Measurements from ENCODE around the gene TSR3. TPM values are rescaled to one million over a fixed set of nuclear protein-coding genes. Genes with fewer than 3 reads are reported as not detected.

Gene TSR3
- total RNA-seq, 4 donors from 2014 or later: 78.2 to 112 (median 106) TPM

DNA sequence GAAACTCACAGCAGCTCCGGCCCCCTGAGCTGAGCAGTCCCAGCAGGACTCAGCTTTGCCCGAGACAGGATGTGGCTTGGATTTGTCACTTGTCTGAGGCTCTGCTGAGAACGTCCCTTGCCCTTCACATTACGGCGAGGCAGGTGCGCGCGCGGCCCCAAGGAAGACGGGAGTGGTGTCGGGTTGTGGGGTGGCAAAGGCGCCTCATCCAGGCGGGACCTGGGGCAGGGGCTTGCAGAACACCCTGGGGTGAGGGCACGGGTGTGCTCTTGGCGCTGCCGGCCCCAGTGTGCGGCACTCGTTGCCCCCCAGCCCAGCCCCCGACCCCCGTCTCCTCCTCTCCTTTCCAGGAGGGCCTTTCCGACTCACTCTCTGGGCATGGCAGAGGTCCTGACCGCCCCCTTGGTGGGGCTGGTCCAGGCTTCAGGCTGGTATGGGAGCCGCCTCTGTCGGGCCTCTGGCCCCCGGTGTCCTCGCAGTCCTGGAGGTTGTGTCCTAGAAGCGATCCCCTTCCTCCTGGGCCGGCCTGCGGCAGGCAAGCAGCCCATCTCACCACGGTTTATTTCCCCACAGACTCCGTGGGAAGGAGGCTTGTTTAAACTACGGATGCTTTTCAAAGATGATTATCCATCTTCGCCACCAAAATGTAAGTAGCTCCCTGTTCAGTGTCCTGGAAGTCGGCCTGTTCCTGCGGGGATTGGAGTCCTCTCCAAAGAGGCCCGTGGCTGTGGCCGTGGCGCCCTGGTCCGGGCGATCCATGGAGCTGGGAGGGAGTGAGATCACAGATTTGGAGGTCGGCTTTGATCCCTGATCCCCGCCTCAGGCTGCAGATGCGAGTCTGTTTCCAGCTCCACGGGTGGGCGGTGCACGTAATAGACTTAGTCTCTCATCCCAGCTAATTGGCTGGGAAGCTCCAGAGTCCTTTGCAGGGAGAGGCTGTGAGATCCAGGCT is 36.3 kb downstream of the TSR3 start:
- Histone ChIP-seq H3K27me3 (no peaks in the 10 kb centered on the region), H3K27ac (replicated peaks in 1 of 4) (no peak overlapping the region), H3K4me1 (peaks cover 36 to 53% (median 43%) of the 10 kb centered on the region in 4 donors), H3K9me3 (no peaks in the 10 kb centered on the region), H3K36me3 (peaks cover 65 to 78% (median 70%) of the 10 kb centered on the region in 4 donors), H3K4me3 (no peak overlapping the region)
- intact Hi-C loops (cut with DNase I): no loop called here
- TF ChIP-seq POLR2A (IDR thresholded peaks at IDR 0.05; ENCODE audit: low read depth) (no peak), EP300 (IDR thresholded peaks at IDR 0.05) (no peak), POLR2AphosphoS5 (IDR thresholded peaks at IDR 0.05) (no peak)
- TF ChIP-seq, protein P1, sequence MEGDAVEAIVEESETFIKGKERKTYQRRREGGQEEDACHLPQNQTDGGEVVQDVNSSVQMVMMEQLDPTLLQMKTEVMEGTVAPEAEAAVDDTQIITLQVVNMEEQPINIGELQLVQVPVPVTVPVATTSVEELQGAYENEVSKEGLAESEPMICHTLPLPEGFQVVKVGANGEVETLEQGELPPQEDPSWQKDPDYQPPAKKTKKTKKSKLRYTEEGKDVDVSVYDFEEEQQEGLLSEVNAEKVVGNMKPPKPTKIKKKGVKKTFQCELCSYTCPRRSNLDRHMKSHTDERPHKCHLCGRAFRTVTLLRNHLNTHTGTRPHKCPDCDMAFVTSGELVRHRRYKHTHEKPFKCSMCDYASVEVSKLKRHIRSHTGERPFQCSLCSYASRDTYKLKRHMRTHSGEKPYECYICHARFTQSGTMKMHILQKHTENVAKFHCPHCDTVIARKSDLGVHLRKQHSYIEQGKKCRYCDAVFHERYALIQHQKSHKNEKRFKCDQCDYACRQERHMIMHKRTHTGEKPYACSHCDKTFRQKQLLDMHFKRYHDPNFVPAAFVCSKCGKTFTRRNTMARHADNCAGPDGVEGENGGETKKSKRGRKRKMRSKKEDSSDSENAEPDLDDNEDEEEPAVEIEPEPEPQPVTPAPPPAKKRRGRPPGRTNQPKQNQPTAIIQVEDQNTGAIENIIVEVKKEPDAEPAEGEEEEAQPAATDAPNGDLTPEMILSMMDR (IDR thresholded peaks at IDR 0.05): no peak
- no peak for DNase-seq (ENCODE audit: extremely low spot score)
- WGBS: 87% methylated on average over 31 of the region's 46 CpGs

DNA sequence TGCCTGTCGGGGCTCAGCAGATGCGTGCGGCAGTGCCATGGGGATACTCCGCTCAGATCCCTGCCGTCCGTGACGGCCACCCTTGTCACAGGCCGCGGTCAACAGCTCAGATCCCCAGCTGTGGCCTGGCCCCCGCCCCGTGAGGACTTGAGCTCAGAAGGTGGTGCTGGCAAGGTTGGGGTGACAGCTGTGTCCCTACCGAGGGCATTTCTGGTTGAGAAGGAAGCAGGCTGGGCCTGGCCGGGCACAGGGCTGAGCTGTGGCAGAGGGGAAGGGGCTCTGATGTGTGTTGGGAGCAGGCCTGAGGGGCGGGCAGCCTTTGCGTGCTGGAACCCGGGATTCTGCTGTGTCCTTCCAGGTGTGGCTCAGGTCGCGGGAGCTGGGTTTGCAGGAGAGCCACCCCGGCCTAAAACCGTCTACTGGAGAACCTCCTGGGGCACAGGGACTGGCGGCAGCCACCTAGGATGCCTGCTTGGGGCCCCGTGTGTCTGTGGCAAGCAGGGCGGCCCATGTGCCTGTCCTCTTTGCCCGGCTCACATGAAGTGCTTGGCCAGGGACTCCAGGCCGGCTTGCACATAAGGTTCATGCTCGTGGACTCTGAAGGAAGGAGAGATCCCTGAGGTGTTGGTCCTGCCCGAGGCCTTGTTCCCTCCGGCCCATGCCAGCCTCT is 37.1 kb downstream of the TSR3 start:
- TF ChIP-seq EP300 (IDR thresholded peaks at IDR 0.05) (no peak), POLR2AphosphoS5 (IDR thresholded peaks at IDR 0.05) (no peak), POLR2A (IDR thresholded peaks at IDR 0.05; ENCODE audit: low read depth) (no peak)
- TF ChIP-seq, protein P1 (IDR thresholded peaks at IDR 0.05): no peak
- H3K36me3 ChIP-seq: peaks cover 56 to 69% (median 61%) of the 10 kb centered on the region in 4 donors
- no peak overlapping the region for H3K27ac ChIP-seq (replicated peaks in 1 of 4)
- H3K27me3 ChIP-seq: no peaks in the 10 kb centered on the region
- intact Hi-C loops (cut with DNase I): no loop called here
- DNase-seq (ENCODE audit: extremely low spot score): no peak
- peaks cover 37 to 56% (median 44%) of the 10 kb centered on the region in 4 donors for H3K4me1 ChIP-seq
- no peaks in the 10 kb centered on the region for H3K9me3 ChIP-seq
- H3K4me3 ChIP-seq: no peak overlapping the region
- whole genome bisulfite sequencing: 88% methylated on average over 13 of the region's 28 CpGs

DNA sequence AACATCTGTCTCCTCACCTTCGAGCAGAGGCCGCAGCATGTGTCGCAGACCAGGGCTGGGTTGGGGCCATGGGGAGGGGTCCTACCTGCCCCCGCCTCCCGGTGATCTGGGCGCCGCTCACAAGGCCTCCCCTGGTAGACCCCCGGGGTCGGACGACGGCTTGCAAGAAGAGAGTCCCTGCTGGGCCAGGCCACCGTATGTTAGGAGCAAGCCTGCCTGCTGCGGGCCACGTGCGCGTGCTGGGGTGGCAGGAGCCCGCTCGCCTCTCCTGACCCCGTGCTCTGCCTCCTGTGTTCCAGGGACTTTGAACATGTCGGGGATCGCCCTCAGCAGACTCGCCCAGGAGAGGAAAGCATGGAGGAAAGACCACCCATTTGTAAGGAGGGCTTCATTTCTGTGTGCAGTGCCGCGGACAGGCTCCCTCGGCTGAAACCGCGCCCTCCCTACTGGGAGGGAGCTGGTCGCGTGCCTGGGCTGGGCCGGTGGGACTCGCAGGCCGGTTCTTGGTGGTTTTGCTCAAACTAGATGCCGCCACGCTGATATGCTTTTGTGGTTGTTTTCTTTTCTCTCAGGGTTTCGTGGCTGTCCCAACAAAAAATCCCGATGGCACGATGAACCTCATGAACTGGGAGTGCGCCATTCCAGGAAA is 37.8 kb downstream of the TSR3 start:
- Histone ChIP-seq H3K27ac (replicated peaks in 1 of 4) (no peak overlapping the region), H3K9me3 (no peaks in the 10 kb centered on the region), H3K36me3 (peaks cover 50 to 62% (median 55%) of the 10 kb centered on the region in 4 donors), H3K4me1 (peaks cover 37 to 56% (median 44%) of the 10 kb centered on the region in 4 donors), H3K27me3 (no peaks in the 10 kb centered on the region), H3K4me3 (no peak overlapping the region)
- TF ChIP-seq POLR2A (IDR thresholded peaks at IDR 0.05; ENCODE audit: low read depth) (no peak), POLR2AphosphoS5 (IDR thresholded peaks at IDR 0.05) (no peak), EP300 (IDR thresholded peaks at IDR 0.05) (no peak)
- TF ChIP-seq, protein P1 (IDR thresholded peaks at IDR 0.05): no peak
- intact Hi-C loops (cut with DNase I): no loop called here
- DNase-seq (ENCODE audit: extremely low spot score): no peak
- WGBS: 89% methylated on average over 27 of the region's 38 CpGs

DNA sequence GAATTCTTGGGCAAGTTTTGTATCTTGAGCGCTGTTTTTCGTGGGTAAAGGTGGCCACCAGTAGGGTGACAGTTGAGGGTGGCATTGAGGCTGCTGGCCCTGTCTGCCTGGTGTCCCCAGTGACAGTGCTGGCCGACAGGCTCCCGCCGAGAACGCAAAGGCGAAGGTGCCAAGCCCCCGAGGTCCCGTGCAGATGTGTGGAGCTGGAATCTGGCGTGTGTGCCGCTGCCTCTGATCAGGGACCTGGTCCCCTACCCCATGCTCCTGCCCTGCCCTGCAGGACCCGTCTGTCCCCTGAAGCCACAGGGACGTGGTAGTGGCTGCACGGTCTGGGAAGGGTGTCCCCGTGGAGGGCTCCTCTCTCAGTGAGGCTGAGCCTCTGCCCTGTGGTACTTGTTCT is 38.8 kb downstream of the TSR3 start:
- TF ChIP-seq POLR2AphosphoS5 (IDR thresholded peaks at IDR 0.05): no peak
- no peak for TF ChIP-seq POLR2A (IDR thresholded peaks at IDR 0.05; ENCODE audit: low read depth)
- no peak for TF ChIP-seq EP300 (IDR thresholded peaks at IDR 0.05)
- TF ChIP-seq, protein P1 (IDR thresholded peaks at IDR 0.05): no peak

More for the DNA sequence above, 38.8 kb downstream of the TSR3 start:
- DNase-seq (ENCODE audit: extremely low spot score): no peak
- 90% methylated on average over 15 of the region's 15 CpGs for WGBS
- intact Hi-C loops (cut with DNase I): no loop called here
- peaks cover 40 to 53% (median 45%) of the 10 kb centered on the region in 4 donors for H3K36me3 ChIP-seq
- no peaks in the 10 kb centered on the region for H3K27me3 ChIP-seq
- no peak overlapping the region for H3K27ac ChIP-seq (replicated peaks in 1 of 4)
- H3K9me3 ChIP-seq: no peaks in the 10 kb centered on the region
- peaks cover 37 to 64% (median 49%) of the 10 kb centered on the region in 4 donors for H3K4me1 ChIP-seq
- H3K4me3 ChIP-seq: no peak overlapping the region
